ENCODE results near the gene CDK7. TPM values are rescaled to one million over a fixed set of nuclear protein-coding genes. Genes with fewer than 3 reads are reported as not detected.

Gene CDK7
- polyA plus RNA-seq, 1 donor (not counting 4 experiments of a cell fraction or from before 2014, with no cell fraction given) = 80.5 TPM

GRCh38 chr5:69248019-69248418, 13.3 kb downstream of the CDK7 start:
- peaks cover 82% of the 10 kb centered on the region for H3K79me2 ChIP-seq (ENCODE audit: control insufficient read depth, insufficient read depth, low read length)
- DNase-seq (ENCODE audit: low read depth, low spot score) (no peak), FAIRE-seq (no peak)
- TF ChIP-seq, protein P1, sequence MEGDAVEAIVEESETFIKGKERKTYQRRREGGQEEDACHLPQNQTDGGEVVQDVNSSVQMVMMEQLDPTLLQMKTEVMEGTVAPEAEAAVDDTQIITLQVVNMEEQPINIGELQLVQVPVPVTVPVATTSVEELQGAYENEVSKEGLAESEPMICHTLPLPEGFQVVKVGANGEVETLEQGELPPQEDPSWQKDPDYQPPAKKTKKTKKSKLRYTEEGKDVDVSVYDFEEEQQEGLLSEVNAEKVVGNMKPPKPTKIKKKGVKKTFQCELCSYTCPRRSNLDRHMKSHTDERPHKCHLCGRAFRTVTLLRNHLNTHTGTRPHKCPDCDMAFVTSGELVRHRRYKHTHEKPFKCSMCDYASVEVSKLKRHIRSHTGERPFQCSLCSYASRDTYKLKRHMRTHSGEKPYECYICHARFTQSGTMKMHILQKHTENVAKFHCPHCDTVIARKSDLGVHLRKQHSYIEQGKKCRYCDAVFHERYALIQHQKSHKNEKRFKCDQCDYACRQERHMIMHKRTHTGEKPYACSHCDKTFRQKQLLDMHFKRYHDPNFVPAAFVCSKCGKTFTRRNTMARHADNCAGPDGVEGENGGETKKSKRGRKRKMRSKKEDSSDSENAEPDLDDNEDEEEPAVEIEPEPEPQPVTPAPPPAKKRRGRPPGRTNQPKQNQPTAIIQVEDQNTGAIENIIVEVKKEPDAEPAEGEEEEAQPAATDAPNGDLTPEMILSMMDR (optimal IDR thresholded peaks at IDR 0.05 in 1 of 3, IDR thresholded peaks at IDR 0.05 in 1 of 3, conservative IDR thresholded peaks at IDR 0.05 in 1 of 3; ENCODE audit: extremely low read depth in 1 of 3, insufficient read depth in 2 of 3, low read length in 3 of 3) = no peak
- no peak for TF ChIP-seq EZH2 (IDR thresholded peaks at IDR 0.05; ENCODE audit: low read length)
- H3K27me3 ChIP-seq (ENCODE audit: control insufficient read depth, extremely low read depth, insufficient read depth, low read length) = no peaks in the 10 kb centered on the region
- no peak overlapping the region for H3K4me3 ChIP-seq (ENCODE audit: control insufficient read depth in 2 of 3, extremely low read depth in 1 of 3, insufficient read depth in 2 of 3, low read depth in 1 of 3, low read length in 3 of 3)
- dilution Hi-C loops (cut with MboI; ENCODE audit: extremely low pct_ligation_motif_present, low sequenced_read_pairs) = no loop called here
- H4K20me1 ChIP-seq (ENCODE audit: control insufficient read depth, extremely low read depth, insufficient read depth, low read length) = no peaks in the 10 kb centered on the region
- no peak overlapping the region for H2AFZ ChIP-seq (ENCODE audit: control insufficient read depth, low read length)
- peaks cover 3 to 4% of the 10 kb centered on the region in 2 experiments for H3K36me3 ChIP-seq (ENCODE audit: control insufficient read depth in 2 of 2, extremely low read depth in 1 of 2, insufficient read depth in 2 of 2, low read length in 2 of 2)
- H3K4me2 ChIP-seq (ENCODE audit: control insufficient read depth, extremely low read depth, insufficient read depth, low read depth, low read length) = no peak overlapping the region
- no peaks in the 10 kb centered on the region for H3K4me1 ChIP-seq (ENCODE audit: control insufficient read depth, extremely low read depth, insufficient read depth, low read length)
- no peak overlapping the region for H3K27ac ChIP-seq (ENCODE audit: control insufficient read depth, insufficient read depth, low read length)
- no peaks in the 10 kb centered on the region for H3K9me3 ChIP-seq (ENCODE audit: control insufficient read depth, low read depth, low read length)
- H3K9ac ChIP-seq (ENCODE audit: control insufficient read depth, extremely low read depth, insufficient read depth, low read length) = no peak overlapping the region
- no peaks in the 10 kb centered on the region for H3K9me1 ChIP-seq (ENCODE audit: control insufficient read depth, extremely low read depth, insufficient read depth, low read length)

- FAIRE-seq (no peak), DNase-seq (ENCODE audit: low read depth, low spot score) (no peak)
- Histone ChIP-seq H3K9me3 (ENCODE audit: control insufficient read depth, low read depth, low read length) (no peaks in the 10 kb centered on the region), H3K9ac (ENCODE audit: control insufficient read depth, extremely low read depth, insufficient read depth, low read length) (no peak overlapping the region), H3K4me3 (ENCODE audit: control insufficient read depth in 2 of 3, extremely low read depth in 1 of 3, insufficient read depth in 2 of 3, low read depth in 1 of 3, low read length in 3 of 3) (no peak overlapping the region), H3K36me3 (ENCODE audit: control insufficient read depth in 2 of 2, extremely low read depth in 1 of 2, insufficient read depth in 2 of 2, low read length in 2 of 2) (peaks cover 5 to 6% of the 10 kb centered on the region in 2 experiments), H2AFZ (ENCODE audit: control insufficient read depth, low read length) (no peak overlapping the region), H3K9me1 (ENCODE audit: control insufficient read depth, extremely low read depth, insufficient read depth, low read length) (no peaks in the 10 kb centered on the region), H3K4me2 (ENCODE audit: control insufficient read depth, extremely low read depth, insufficient read depth, low read depth, low read length) (no peak overlapping the region), H4K20me1 (ENCODE audit: control insufficient read depth, extremely low read depth, insufficient read depth, low read length) (no peaks in the 10 kb centered on the region), H3K27me3 (ENCODE audit: control insufficient read depth, extremely low read depth, insufficient read depth, low read length) (no peaks in the 10 kb centered on the region), H3K27ac (ENCODE audit: control insufficient read depth, insufficient read depth, low read length) (no peak overlapping the region), H3K4me1 (ENCODE audit: control insufficient read depth, extremely low read depth, insufficient read depth, low read length) (no peaks in the 10 kb centered on the region), H3K79me2 (ENCODE audit: control insufficient read depth, insufficient read depth, low read length) (peaks cover 59% of the 10 kb centered on the region)
- dilution Hi-C loops (cut with MboI; ENCODE audit: extremely low pct_ligation_motif_present, low sequenced_read_pairs) = no loop called here
- TF ChIP-seq EZH2 (IDR thresholded peaks at IDR 0.05; ENCODE audit: low read length) = no peak
- TF ChIP-seq, protein P1 (optimal IDR thresholded peaks at IDR 0.05 in 1 of 3, IDR thresholded peaks at IDR 0.05 in 1 of 3, conservative IDR thresholded peaks at IDR 0.05 in 1 of 3; ENCODE audit: extremely low read depth in 1 of 3, insufficient read depth in 2 of 3, low read length in 3 of 3) = no peak
These were observed 15.9 kb downstream of the CDK7 start for GRCh38 chr5:69250593-69250992.
